Renal cortical epithelial cell (primary cell): ENCODE measurements around the gene LSM12. TPM values are rescaled to one million over a fixed set of nuclear protein-coding genes. Genes with fewer than 3 reads are reported as not detected.
"Not testable (repeated sequence)": the region's sequence is repeated elsewhere in the genome, so short reads cannot be mapped to it uniquely, and the experiment has no call there.

Source experiments
- DNase-seq: peaks from one replicate; pipeline ENCODE4 v3.0.0-alpha.2; 2011; ENCODE audit warnings: low read depth
- total RNA-seq: library from RNA; depleted of rRNA; stranded (reverse); fragments of >200 nt; gene quantifications from 2 replicates; pipeline ENCODE4 v1.2.3, GENCODE V29; 2014

Gene LSM12
- total RNA-seq, 1 donor from 2014 or later, result 30.3 TPM

DNA sequence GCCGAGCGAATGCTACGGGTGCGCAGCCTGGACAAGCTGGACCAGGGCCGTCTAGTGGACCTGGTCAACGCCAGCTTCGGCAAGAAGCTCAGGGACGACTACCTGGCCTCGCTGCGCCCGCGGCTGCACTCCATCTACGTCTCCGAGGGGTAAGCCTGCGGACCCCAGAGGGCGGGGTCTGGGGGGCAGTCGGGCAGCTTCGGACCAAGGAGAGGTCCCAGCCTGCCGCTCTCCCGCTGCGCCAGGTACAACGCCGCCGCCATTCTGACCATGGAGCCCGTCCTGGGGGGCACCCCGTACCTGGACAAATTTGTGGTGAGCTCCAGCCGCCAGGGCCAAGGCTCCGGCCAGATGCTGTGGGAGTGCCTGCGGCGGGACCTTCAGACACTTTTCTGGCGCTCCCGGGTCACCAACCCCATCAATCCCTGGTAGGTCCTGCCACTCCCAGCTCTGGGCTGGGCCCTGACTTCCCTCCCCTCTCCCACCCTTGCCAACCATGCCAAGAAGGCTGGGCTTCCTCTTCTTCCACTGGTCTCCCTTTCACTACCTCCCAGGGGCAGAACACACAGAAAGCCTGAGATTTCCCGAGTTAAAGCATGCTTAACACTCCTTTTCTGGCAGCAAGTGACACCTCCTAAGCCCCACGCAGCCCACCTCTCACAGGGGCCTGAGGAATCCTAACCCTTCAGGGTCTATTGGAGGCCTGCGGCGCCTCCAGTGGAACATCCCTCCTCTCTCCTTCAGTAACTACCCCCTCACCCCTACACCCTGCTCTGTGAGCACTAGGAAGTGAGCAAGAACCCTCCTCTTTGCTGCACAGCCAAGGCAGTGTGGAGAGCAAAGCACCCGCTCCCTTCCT is 58.9 kb downstream of the LSM12 start:
- no peak for DNase-seq

GRCh38 chr17:44006598-44007345 is 59.7 kb downstream of the LSM12 start:
- DNase-seq, result peak; percentile 93

DNA sequence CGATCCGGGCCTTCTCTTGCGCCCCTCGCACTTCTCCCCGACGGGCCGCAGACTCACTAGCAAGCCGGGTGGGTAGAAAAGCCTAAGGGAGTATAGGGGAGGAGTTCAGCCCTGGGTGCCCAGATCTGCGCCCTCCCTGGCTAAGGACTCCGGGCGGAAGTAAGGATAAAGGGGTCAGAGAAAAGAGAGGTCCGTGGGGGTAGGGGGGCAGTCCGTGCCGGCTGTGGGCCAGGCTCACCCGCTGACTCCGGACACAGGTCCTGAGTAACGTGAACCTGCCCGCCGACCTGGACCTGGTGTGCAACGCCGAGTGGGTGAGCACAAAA is 60.2 kb downstream of the LSM12 start:
- no peak for DNase-seq

DNA sequence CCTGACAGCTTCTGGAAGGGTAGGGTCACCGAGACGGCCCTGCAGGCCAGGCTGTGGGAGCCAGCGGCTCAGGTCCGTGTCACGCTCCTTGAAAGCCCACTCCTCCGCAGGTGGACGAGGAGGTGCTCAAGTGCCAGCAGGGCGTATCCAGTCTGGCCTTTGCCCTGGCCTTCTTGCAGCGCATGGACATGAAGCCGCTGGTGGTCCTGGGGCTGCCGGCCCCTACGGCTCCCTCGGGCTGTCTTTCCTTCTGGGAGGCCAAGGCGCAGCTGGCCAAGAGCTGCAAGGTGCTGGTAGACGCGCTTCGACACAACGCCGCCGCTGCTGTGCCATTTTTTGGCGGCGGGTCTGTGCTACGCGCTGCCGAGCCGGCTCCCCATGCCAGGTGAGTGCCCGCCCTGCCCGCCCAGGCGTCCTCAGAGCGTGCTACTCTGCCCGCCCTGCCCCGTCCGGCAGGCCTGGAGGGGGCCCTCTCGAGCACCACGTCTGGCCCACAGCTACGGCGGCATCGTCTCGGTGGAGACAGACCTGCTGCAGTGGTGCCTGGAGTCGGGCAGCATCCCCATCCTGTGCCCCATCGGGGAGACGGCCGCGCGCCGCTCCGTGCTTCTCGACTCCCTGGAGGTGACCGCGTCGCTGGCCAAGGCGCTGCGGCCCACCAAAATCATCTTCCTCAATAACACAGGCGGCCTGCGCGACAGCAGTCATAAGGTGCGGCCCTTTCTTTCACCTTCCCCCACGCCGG is 60.8 kb downstream of the LSM12 start:
- peak; percentile 15 for DNase-seq

GRCh38 chr17:44004761-44005526 is 61.5 kb downstream of the LSM12 start:
- no peak for DNase-seq

DNA sequence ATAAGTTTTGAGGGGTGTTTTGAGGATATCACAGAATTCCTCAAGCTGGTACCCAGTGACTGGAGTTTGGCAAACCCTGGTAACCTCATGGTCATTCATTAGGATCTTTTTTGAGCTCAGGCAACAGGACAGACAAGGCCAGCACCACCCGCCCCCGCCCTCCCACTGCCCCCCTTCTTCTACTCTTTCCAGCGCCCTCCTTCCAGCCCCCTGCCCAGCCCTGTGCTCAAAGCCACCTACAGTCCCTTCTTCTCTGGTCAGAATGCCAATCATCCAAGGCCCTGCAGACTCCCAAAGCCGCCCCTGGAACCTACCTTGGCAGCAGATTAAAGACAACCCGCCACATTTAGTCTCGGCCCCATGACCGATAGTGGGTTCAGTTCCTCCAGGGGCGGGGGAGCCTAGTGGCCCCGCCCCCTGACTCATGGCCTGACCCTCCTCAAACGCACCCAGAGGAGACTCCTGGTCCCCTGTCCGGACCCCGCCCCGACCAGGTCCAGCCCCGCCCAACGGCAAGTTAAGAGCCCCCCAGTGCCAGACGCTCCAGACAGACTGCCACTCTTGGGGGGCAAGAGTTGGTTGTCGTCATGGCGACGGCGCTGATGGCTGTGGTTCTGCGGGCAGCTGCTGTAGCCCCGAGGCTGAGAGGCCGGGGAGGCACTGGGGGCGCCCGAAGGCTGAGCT is 62.3 kb downstream of the LSM12 start, which contains the start of gene NAGS:
TSS of gene NAGS (plus strand) at position 546 of the 684 bp plus-strand sequence. CDS start at position 588, 42 bp downstream.
- DNase-seq, result peak; percentile 14

- peak; percentile 75 for DNase-seq
Measured at GRCh38 chr17:44002141-44002848, 64.2 kb downstream of the LSM12 start.

GRCh38 chr17:44001461-44001920 is 65.0 kb downstream of the LSM12 start:
- DNase-seq, result no peak

DNA sequence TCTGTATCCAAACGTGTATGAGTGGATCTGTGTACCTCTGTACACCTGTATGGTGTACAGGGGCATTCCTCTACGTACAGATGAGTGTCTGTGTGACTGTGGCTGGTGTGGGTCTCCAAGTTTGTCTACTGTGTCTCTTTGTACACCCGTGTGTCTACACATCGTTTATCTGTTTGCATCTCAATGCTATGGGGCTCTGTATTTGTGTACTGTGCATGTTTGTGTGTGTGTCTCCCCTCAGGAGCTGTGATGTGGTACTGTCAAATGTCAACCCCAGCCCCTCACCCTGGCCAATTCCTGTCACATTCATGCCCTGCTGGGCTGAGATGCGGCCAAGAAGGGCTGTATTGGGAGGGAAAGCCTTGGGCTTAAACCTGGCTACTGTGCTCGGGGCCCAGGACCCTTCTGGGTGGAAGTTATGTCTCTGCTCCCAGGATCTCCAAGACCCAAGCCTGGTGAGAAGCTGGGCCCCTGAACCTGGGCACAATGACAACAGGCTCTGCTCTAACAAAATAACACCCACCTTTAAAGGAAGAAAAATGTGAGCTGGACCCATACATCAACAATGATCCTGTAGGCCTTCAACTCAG is 65.5 kb downstream of the LSM12 start:
- DNase-seq, result no peak

GRCh38 chr17:44000141-44000860 is 66.2 kb downstream of the LSM12 start:
- no peak for DNase-seq

GRCh38 chr17:43999024-43999423 is 67.4 kb downstream of the LSM12 start:
- no peak for DNase-seq

GRCh38 chr17:43998552-43998951 is 67.9 kb downstream of the LSM12 start:
- DNase-seq, result no peak

- DNase-seq, result not testable (repeated sequence)
Measured at GRCh38 chr17:43997180-43997579, 69.3 kb downstream of the LSM12 start.

GRCh38 chr17:43995150-43995471 is 71.4 kb downstream of the LSM12 start:
- no peak for DNase-seq

- DNase-seq, result no peak
Measured at GRCh38 chr17:43994272-43995149, 72.0 kb downstream of the LSM12 start.

DNA sequence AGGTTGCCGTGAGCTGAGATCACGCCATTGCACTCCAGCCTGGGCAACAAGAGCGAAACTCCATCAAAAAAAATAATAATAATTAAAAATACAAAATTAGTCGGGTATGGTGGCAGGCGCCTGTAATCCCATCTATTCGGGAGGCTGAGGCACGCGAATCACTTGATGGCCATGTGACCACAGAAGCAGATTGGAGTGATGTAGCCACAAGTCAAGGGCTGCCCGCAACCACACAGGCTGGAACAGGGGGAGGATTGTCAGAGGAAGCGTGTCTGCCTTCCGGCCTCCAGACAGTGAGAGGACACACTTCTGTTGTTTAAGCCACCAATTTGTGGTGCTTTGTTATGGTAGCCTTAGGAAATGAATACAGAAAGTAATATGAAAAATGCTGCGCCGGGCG is 73.8 kb downstream of the LSM12 start:
- DNase-seq, result no peak

- DNase-seq, result no peak
Measured at GRCh38 chr17:43988301-43988700, 78.2 kb downstream of the LSM12 start.
